IMR-90 (cell line): ENCODE measurements around the gene LPXN.

ENCODE experiments used
- POLR2A ChIP-seq: IDR thresholded peaks from 2 replicates; pipeline ENCODE4 v1.6.1; 2012; ENCODE audit warnings: mild to moderate bottlenecking, low read depth, low read length
- TF ChIP-seq, protein P1 (sequence below): conservative IDR thresholded peaks from 2 replicates; pipeline ENCODE4 v1.5.1; 2012; ENCODE audit warnings: mild to moderate bottlenecking, low read depth, low read length, improper control_type of control experiment
- TF ChIP-seq, protein P2 (sequence below): fragments of 150-350 bp; IDR thresholded peaks from 2 replicates; pipeline ENCODE4 v1.6.1; 2016; ENCODE audit warnings: low read depth, mild to moderate bottlenecking, low read length, moderate library complexity, borderline replicate concordance

DNA sequence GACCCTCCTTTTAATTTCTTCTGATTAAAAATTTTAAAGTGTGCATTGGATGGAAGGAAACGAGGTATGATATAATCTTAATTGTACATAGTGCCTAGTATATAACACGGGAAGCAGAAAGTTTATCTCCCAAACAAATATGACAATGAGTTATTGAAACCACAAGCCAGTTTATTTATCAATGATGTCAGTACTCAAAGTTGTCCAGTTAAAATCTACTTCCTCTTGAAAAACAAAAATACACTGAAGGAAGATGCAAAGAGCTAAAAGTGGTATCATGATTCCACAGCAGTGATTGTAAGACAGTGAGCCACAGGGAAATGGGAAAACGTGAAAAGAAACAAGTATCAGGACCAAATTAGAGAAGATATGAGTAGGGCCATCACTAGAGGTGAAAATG, 48.9 kb downstream of the LPXN start:
- TF ChIP-seq, protein P1, sequence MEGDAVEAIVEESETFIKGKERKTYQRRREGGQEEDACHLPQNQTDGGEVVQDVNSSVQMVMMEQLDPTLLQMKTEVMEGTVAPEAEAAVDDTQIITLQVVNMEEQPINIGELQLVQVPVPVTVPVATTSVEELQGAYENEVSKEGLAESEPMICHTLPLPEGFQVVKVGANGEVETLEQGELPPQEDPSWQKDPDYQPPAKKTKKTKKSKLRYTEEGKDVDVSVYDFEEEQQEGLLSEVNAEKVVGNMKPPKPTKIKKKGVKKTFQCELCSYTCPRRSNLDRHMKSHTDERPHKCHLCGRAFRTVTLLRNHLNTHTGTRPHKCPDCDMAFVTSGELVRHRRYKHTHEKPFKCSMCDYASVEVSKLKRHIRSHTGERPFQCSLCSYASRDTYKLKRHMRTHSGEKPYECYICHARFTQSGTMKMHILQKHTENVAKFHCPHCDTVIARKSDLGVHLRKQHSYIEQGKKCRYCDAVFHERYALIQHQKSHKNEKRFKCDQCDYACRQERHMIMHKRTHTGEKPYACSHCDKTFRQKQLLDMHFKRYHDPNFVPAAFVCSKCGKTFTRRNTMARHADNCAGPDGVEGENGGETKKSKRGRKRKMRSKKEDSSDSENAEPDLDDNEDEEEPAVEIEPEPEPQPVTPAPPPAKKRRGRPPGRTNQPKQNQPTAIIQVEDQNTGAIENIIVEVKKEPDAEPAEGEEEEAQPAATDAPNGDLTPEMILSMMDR, result no peak
- TF ChIP-seq, protein P2, sequence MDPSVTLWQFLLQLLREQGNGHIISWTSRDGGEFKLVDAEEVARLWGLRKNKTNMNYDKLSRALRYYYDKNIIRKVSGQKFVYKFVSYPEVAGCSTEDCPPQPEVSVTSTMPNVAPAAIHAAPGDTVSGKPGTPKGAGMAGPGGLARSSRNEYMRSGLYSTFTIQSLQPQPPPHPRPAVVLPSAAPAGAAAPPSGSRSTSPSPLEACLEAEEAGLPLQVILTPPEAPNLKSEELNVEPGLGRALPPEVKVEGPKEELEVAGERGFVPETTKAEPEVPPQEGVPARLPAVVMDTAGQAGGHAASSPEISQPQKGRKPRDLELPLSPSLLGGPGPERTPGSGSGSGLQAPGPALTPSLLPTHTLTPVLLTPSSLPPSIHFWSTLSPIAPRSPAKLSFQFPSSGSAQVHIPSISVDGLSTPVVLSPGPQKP, result no peak
- TF ChIP-seq POLR2A, result no peak
